ENCODE data around the gene IFNA14.
A peak's percentile ranks its signal among the peaks of the same experiment; 100 is the strongest.
"Not testable (repeated sequence)": the region's sequence is repeated elsewhere in the genome, so short reads cannot be mapped to it uniquely, and the experiment has no call there.

IFNA14 gene

DNA sequence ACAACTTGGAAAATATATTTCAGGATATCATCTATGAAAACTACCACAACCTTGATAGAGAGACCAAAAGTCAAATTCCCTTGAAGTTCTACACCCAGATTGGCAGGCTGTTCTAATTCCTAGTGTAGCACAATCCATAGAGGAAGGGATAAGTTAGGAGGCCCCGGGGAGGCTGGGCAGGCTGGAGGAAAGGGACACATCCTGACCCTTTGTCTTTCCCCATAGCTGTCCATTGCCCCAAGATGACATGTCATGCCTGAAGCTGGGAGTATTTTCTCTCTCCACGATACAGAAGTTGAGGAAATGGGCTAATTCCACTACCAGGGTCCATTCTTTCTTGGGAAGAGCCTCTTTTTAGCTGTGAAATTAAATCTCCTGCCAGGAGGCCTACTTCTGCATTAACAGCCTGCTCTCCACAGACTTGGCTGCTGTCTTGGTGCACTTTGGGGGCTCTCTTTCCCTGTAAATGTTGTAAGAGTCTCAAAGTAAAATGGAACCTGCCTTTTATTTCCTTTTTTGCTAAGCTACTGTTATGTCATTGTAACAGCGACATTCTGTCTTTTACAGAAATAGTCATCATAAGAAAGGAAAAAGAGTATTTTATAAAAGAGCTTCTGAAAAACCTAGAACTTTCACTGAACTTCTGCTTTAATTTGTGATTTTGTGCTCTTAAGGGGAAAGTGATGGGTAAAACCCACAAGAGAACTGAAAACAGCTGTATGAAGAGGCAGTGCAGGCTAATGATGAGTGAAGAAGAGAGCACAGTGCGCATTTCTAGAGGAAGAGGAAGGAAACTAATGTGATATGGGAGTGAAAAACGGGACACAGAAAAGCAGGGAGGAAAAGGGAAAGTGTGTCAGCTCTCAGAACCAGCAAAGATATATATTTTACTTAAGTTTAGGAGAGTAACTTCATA is 26.1 kb downstream of the IFNA14 start:
- H3K79me2 ChIP-seq (ENCODE audit: insufficient read depth, low read length); H3K9me2 ChIP-seq (replicated peaks; ENCODE audit: low read depth, low read length); H3K36me3 ChIP-seq (ENCODE audit: insufficient read depth, low read length); H3K4me1 ChIP-seq (ENCODE audit: insufficient read depth, low read length, poor library complexity, severe bottlenecking); H3K4me2 ChIP-seq (ENCODE audit: low read depth, low read length, poor library complexity, severe bottlenecking); H3F3A ChIP-seq (ENCODE audit: low read depth); H3K9me3 ChIP-seq (ENCODE audit: insufficient read depth, low read depth, low read length); H4K20me1 ChIP-seq (ENCODE audit: insufficient read depth, low read length, poor library complexity, severe bottlenecking); H3K27me3 ChIP-seq (ENCODE audit: insufficient read depth, low read length, poor library complexity, severe bottlenecking); H3K4me3 ChIP-seq (ENCODE audit: low read length, poor library complexity, severe bottlenecking); H3K9ac ChIP-seq (ENCODE audit: low read depth, low read length, poor library complexity, severe bottlenecking): not testable (repeated sequence)
- TF ChIP-seq, protein P1, sequence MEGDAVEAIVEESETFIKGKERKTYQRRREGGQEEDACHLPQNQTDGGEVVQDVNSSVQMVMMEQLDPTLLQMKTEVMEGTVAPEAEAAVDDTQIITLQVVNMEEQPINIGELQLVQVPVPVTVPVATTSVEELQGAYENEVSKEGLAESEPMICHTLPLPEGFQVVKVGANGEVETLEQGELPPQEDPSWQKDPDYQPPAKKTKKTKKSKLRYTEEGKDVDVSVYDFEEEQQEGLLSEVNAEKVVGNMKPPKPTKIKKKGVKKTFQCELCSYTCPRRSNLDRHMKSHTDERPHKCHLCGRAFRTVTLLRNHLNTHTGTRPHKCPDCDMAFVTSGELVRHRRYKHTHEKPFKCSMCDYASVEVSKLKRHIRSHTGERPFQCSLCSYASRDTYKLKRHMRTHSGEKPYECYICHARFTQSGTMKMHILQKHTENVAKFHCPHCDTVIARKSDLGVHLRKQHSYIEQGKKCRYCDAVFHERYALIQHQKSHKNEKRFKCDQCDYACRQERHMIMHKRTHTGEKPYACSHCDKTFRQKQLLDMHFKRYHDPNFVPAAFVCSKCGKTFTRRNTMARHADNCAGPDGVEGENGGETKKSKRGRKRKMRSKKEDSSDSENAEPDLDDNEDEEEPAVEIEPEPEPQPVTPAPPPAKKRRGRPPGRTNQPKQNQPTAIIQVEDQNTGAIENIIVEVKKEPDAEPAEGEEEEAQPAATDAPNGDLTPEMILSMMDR (conservative IDR thresholded peaks at IDR 0.05; ENCODE audit: low read length) = peak; percentile 61
- H2AFZ ChIP-seq (ENCODE audit: low read length) = peak overlapping the region; percentile 88

DNA sequence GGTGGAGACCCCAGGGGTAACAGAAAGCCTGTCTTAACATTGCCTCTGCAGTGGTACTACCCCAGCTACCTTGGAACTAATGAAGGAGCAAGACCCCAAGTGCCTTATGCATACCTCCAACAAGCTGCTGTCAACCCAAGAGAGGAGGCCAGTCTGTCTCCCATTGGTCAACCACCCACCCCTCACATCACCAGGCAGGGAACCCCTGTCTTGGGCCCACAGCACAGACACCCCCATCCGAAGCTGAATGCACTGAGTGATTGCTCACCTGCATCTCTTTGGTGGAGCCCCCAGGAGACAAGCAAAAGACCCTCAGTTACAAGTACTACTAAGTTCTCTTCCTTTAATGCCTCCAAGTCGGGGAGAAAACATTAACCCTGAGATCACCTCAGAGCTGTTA is 27.6 kb downstream of the IFNA14 start:
- not testable (repeated sequence) for H3K9me3 ChIP-seq (ENCODE audit: insufficient read depth, low read depth, low read length); H3K79me2 ChIP-seq (ENCODE audit: insufficient read depth, low read length)

DNA sequence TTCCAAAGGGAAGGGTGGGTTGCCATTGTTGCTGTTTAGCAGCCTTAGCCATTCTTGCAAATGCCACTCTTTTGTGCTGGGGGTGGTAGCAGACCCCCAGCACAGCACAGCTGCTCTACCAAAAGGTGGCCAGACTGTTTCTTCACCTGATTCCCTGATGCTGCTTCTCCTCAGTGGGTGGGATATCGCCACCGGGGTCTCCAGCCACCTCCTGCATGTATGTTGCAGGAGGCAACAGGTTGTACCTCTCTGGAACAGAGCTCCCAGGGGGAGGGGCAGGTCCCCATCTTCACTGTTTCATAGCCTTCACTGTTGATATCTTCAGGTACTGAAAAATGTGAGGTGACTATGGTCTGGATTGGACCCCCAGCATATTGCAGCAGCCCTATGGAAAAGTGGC is 29.0 kb downstream of the IFNA14 start:
- H3K79me2 ChIP-seq (ENCODE audit: insufficient read depth, low read length); H2AFZ ChIP-seq (ENCODE audit: low read length); H3K9me2 ChIP-seq (replicated peaks; ENCODE audit: low read depth, low read length); H4K20me1 ChIP-seq (ENCODE audit: insufficient read depth, low read length, poor library complexity, severe bottlenecking); H3K4me2 ChIP-seq (ENCODE audit: low read depth, low read length, poor library complexity, severe bottlenecking); H3F3A ChIP-seq (ENCODE audit: low read depth); H3K4me3 ChIP-seq (ENCODE audit: low read length, poor library complexity, severe bottlenecking); H3K36me3 ChIP-seq (ENCODE audit: insufficient read depth, low read length); H3K27me3 ChIP-seq (ENCODE audit: insufficient read depth, low read length, poor library complexity, severe bottlenecking); H3K9me3 ChIP-seq (ENCODE audit: insufficient read depth, low read depth, low read length); H3K4me1 ChIP-seq (ENCODE audit: insufficient read depth, low read length, poor library complexity, severe bottlenecking); H3K9ac ChIP-seq (ENCODE audit: low read depth, low read length, poor library complexity, severe bottlenecking): not testable (repeated sequence)

More for the DNA sequence above, 27.6 kb downstream of the IFNA14 start:
- not testable (repeated sequence) for H3K36me3 ChIP-seq (ENCODE audit: insufficient read depth, low read length); H2AFZ ChIP-seq (ENCODE audit: low read length); H3K4me3 ChIP-seq (ENCODE audit: low read length, poor library complexity, severe bottlenecking); H3F3A ChIP-seq (ENCODE audit: low read depth); H4K20me1 ChIP-seq (ENCODE audit: insufficient read depth, low read length, poor library complexity, severe bottlenecking); H3K9me2 ChIP-seq (replicated peaks; ENCODE audit: low read depth, low read length); H3K4me2 ChIP-seq (ENCODE audit: low read depth, low read length, poor library complexity, severe bottlenecking); H3K27me3 ChIP-seq (ENCODE audit: insufficient read depth, low read length, poor library complexity, severe bottlenecking); H3K9ac ChIP-seq (ENCODE audit: low read depth, low read length, poor library complexity, severe bottlenecking); H3K4me1 ChIP-seq (ENCODE audit: insufficient read depth, low read length, poor library complexity, severe bottlenecking)

DNA sequence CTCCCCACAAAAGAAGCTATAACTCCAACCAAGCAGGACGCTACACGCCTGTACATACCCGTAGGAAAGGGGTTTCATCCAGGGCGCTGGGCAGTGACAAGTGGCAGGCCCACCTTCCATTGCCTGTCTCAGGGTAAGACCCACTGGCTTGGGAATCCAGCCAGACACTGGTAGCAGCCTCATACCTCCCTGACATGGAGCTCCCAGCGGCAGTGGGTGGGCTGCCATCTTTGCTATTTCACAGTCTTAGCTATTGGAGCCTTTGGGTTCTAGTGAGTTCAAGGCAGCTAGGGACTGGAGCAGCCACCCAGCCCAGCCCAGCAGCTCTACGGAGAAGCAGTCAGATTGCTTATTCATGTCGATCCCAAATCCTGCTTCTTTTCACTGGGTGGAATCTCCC is 29.5 kb downstream of the IFNA14 start:
- H3K27me3 ChIP-seq (ENCODE audit: insufficient read depth, low read length, poor library complexity, severe bottlenecking) = no peaks in the 10 kb centered on the region
- H3K4me3 ChIP-seq (ENCODE audit: low read length, poor library complexity, severe bottlenecking) = no peak overlapping the region
- TF ChIP-seq, protein P1 (conservative IDR thresholded peaks at IDR 0.05; ENCODE audit: low read length) = no peak
- no peak for TF ChIP-seq EZH2phosphoT487 (IDR thresholded peaks at IDR 0.05; ENCODE audit: borderline replicate concordance)
- H3K36me3 ChIP-seq (ENCODE audit: insufficient read depth, low read length) = no peaks in the 10 kb centered on the region
- no peaks in the 10 kb centered on the region for H3F3A ChIP-seq (ENCODE audit: low read depth)
- no peaks in the 10 kb centered on the region for H3K4me1 ChIP-seq (ENCODE audit: insufficient read depth, low read length, poor library complexity, severe bottlenecking)
- H3K9me2 ChIP-seq (replicated peaks; ENCODE audit: low read depth, low read length) = no peaks in the 10 kb centered on the region
- H3K4me2 ChIP-seq (ENCODE audit: low read depth, low read length, poor library complexity, severe bottlenecking) = no peak overlapping the region
- no peaks in the 10 kb centered on the region for H3K9me3 ChIP-seq (ENCODE audit: insufficient read depth, low read depth, low read length)
- no peaks in the 10 kb centered on the region for H3K79me2 ChIP-seq (ENCODE audit: insufficient read depth, low read length)
- no peaks in the 10 kb centered on the region for H4K20me1 ChIP-seq (ENCODE audit: insufficient read depth, low read length, poor library complexity, severe bottlenecking)
- H3K9ac ChIP-seq (ENCODE audit: low read depth, low read length, poor library complexity, severe bottlenecking) = no peak overlapping the region
- H2AFZ ChIP-seq (ENCODE audit: low read length) = no peak overlapping the region

DNA sequence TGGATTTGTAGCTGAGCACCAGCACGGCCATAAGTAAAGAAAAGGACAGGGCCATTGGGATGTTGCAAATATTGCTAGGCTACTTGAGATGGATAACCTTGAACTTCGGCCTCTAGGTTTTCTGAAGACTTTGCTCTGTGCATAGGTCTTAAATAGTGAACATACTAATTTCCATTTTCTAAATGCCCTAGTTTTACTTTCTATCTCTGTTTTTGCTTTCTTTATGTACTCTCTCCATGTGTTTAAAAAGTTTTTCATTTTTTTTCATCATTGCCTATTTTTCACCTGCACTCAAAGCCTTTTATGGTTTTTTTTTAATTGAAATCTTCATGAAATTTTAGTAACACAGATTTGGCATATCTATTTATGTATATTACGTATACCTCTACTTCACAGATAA is 32.8 kb downstream of the IFNA14 start, which contains the start of gene IFNA10:
IFNA10 (minus strand) TSS at position 101 of the 400 bp plus-strand sequence; CDS start at position 55, 46 bp downstream.
- H3K79me2 ChIP-seq (ENCODE audit: insufficient read depth, low read length); H2AFZ ChIP-seq (ENCODE audit: low read length); H3K9me3 ChIP-seq (ENCODE audit: insufficient read depth, low read depth, low read length); H3K9me2 ChIP-seq (replicated peaks; ENCODE audit: low read depth, low read length); H3F3A ChIP-seq (ENCODE audit: low read depth); H3K9ac ChIP-seq (ENCODE audit: low read depth, low read length, poor library complexity, severe bottlenecking); H3K4me1 ChIP-seq (ENCODE audit: insufficient read depth, low read length, poor library complexity, severe bottlenecking); H3K4me2 ChIP-seq (ENCODE audit: low read depth, low read length, poor library complexity, severe bottlenecking); H3K36me3 ChIP-seq (ENCODE audit: insufficient read depth, low read length); H3K27me3 ChIP-seq (ENCODE audit: insufficient read depth, low read length, poor library complexity, severe bottlenecking); H3K4me3 ChIP-seq (ENCODE audit: low read length, poor library complexity, severe bottlenecking); H4K20me1 ChIP-seq (ENCODE audit: insufficient read depth, low read length, poor library complexity, severe bottlenecking): not testable (repeated sequence)
